ENCODE measurements around the gene NAPSA.
"Not testable (repeated sequence)": the region's sequence is repeated elsewhere in the genome, so short reads cannot be mapped to it uniquely, and the experiment has no call there.

The NAPSA gene

GRCh38 chr19:50329926-50330294, 35.5 kb downstream of the NAPSA start:
- not testable (repeated sequence) for DNase-seq

DNA sequence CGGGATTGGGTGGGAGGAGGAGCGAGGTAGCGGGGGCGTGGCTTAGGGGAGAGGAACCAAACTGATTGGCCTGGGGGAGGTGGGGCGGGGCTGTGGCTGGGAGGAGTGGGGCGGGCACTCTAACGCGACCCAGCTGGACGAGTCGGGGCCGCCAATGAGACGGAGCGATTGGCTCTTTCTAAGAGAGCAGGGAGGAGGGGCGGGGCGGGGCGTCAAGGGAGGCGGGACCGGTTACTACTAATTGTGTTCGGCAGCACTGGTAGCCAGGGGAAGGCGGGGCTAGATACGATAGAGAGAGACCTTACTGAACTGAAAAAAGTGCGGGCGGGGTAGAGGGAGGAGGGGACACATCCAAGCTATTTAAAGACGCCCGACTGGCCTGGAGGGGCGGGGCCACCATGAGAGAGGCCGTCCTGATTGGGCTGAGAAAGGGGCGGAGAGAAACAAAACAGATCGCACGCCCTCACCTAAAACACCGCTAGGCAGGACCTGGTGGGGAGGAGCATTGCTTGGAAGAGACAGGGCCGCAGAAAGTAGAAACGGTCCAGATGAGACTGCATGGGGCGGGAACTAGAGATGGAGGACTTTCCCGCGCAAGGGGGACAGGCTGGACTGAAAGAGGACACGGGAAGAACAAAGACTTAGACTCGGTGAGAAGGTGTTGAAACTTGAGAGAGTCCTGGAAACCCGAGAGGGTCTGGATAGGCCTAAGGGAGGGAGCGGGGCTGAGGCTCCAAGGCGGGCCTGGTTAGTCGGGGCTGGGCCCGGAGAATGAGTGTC, 36.1 kb downstream of the NAPSA start, which contains the start of gene KCNC3:
Gene KCNC3, minus strand, starts transcription at position 232 of the 780 bp plus-strand sequence. CDS start 295 bp downstream, outside the sequence.
- no peak for DNase-seq

- DNase-seq = no peak
Measured at GRCh38 chr19:50328873-50329145, 36.6 kb downstream of the NAPSA start.

GRCh38 chr19:50328224-50328872, 37.1 kb downstream of the NAPSA start:
- DNase-seq = no peak

GRCh38 chr19:50327461-50328223, 37.8 kb downstream of the NAPSA start:
- no peak for DNase-seq

- DNase-seq = no peak
Measured at GRCh38 chr19:50327013-50327412, 38.4 kb downstream of the NAPSA start.

GRCh38 chr19:50326101-50326664, 39.3 kb downstream of the NAPSA start:
- no peak for DNase-seq

DNA sequence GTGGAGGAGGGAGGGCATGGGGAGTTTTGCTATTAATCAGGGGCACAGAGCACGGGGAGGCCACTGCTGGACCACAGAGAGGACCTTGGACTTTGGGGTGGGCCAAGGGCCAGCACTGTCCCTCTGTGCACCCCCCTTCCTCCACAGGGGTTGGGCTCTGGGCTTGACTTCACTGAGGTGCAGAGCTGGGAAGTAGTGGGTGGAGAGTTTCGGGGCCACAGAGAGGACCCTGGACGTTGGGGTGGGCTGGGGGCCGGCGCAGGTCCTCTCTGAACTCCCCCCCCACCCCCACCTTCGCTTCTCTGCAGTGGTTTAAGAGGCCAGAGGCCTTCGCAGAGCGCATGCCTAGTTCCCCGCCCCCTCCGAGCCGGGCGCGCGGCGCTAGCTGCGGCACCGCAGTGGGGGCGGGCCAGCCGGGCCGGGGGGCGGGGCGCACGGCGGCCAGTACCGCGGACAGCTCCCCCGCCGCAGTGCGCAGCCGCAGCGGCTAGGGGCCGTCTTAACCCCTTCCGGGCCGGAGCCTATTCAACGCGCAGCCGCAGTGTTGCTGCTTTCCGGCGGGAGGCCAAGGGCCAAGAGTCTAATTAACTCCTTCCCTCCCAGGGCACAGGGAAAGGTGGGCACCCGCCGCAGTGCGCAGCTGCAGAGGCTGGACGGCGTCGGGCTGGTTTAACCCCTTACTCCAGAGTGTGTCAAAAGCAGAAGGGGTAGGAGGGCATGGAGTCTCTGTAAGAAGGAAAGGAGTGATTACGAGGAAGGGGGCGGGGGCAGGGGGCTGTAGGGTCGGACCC, 39.9 kb downstream of the NAPSA start:
- peak; percentile 92 for DNase-seq

DNA sequence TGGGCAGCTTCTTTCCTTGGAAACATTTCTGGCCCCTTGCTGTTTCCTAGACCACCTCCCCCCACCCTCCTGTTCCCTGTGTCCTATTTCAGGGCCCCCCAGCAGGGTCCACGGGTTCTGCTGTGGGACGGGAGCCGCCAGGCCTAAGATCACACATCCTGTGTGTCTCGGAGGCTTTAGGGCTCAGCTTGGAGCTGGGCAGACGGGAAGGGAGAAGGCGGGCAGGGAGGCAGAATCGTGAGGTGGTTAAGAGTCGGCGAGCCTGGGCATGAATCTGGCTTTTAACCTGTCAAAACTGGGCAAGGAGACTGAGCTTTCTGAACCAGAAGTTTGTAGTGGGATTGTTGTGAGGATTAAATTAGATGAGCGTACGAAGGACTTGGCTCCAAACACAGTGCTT, 41.1 kb downstream of the NAPSA start:
- DNase-seq = no peak

- DNase-seq = no peak
Measured at GRCh38 chr19:50323782-50324133, 41.7 kb downstream of the NAPSA start.

- DNase-seq = no peak
Measured at GRCh38 chr19:50322931-50323781, 42.3 kb downstream of the NAPSA start.

- DNase-seq = no peak
Measured at GRCh38 chr19:50322234-50322633, 43.2 kb downstream of the NAPSA start.

DNA sequence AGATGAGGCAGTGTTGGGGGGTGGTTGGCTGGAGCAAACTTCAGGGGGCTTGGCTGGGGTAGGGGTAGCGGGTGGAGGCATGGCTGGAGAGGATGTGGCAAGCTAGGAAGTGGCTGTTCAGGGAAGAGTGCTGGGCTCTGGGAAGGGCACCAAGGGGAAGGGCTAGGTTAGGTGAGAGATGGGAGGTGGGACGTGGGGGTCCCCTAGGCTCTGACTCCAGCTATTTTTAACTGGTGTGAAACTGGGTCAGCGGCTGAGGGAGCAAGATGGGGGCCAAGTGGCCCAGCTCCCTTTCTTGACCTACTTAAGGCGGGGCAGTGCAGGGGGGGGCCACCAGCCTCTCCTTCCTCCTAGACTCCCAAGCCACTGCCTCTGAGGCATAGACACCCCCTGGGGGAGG, 43.6 kb downstream of the NAPSA start:
- no peak for DNase-seq

DNA sequence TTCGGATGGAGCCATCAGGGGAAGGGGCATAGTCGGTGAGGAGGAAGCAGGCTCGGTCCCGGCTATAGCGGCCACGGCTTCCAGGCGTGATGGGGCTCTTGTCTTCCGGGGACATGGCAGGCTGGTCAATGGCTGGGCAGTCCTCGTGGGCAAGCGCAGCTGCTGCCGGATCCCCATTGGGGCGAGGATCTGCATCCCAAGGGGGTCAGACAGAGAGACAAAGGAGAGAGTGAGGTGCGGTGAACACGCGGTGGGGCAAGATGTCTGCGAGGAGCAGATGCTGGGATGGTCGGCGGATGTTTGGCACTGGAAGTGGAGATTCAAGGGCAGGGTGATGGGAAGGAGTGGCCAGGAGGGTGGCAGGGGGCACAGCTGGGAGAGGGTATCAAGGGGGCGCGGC, 44.8 kb downstream of the NAPSA start:
- DNase-seq = no peak

DNA sequence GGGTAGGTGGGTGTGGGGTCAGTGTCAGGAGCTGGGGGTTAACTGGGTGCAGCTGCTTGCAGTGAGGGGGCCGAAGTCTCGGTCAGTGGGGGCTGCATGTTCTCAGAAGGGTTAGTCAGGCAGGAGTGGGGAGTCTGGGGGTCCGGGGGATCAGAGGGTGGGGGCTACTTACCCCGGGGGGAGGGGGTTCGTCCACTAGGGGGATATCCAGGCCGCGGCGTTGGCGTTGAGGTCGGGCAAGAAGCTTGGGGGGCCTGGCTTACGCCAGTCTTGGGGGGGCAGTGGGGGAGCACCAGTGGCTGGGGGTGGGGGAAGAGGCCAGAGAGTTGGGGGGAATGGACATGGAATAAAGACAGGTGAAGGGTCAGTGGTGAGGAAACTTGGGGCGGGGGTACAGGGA, 45.4 kb downstream of the NAPSA start:
- DNase-seq = no peak

GRCh38 chr19:50319156-50319555, 46.3 kb downstream of the NAPSA start:
- no peak for DNase-seq

DNA sequence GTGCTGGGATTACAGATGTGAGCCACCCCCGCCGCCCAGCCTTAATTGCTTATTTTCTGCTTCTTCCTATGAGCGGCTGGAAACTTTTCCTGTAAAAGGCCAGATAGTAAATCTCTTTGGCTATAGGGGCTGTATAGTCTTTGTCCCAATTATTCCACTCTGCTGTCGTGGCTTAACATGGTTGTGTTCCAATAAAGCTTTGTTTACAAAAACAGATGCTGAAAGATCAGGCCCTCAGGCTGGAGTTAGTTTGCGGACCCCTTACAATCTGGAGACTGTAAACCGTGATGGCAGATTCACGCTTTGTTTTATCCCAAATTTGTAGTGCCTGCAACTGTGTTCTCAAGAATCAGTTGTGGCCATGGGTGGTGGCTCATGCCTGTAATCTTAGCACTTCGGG, 47.0 kb downstream of the NAPSA start:
- no peak for DNase-seq

DNA sequence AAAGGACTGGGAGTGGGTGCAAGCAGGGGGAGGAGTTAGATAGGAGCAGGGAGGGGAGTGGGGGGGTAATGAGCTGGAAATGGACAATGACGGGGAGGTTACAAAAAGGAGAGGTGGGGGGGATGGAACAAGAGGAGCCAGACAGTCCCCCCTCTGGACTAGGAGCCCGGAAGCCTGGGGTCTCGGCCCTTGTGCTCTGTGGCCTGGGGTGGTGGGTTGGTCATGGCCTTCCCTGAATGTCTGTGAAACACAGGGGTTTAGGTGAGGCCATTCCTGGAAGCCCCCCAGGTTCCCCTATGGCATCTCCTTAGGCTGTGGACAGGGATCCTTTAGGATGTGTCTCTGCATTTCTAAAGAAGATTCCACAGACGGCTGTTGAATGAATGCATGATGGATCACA, 48.3 kb downstream of the NAPSA start:
- DNase-seq = no peak

GRCh38 chr19:50315773-50316448, 49.5 kb downstream of the NAPSA start:
- DNase-seq = peak; percentile 44

DNA sequence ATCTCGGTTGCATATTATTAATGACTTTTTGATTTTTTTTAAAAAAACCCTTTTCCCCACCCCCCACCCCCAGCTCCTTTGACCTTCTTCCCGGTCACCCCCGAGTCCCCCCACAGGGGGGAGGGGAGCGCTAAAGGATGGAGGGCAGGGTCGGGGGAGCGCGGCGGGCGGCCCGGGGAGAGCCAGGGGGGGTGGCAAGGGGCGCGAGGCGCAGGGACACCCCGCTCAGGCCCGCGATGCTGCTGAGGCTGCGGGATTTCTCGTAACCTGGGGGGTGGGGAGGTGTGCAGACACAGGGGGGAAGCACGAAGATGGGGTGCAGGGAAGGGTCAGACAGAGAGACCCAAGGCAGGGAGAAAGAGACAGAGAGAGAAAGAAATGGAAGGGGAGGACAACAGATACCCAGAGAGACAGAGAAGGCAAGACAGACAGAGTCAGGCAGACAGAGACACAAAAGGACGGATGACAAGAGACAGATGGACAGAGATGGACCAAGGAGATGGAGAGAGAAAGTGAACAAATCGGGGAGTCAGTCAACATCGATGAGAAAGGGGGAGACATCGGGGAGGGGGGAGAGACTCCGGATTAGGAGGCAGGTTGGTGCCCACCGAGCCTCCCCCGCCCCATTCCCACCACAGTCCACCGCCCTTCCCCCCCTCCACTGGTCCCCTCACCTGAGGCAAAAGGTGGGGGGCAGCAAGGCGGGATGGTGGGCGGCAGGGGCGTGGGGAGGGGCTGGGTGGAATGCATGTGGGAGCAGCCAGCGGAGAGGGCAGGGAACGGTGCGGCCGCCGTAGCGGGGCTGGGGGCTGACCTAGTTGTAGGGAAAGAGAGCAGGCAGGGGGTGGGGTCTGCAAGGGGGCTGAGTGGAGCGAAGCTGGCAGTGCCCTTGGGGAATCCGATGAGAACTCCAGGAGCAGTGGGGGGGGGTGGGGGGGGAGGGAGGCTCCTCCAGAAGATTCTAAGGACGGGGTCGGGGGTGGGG, 50.4 kb downstream of the NAPSA start:
- DNase-seq = no peak

Data from OCI-M1 (cell line).